ENCODE results near the gene LASP1. TPM values are rescaled to one million over a fixed set of nuclear protein-coding genes. Genes with fewer than 3 reads are reported as not detected.

The LASP1 gene
- total RNA-seq, 1 donor from 2014 or later = 127 TPM

- ATAC-seq = peak; percentile 35
- peak; percentile 80 for DNase-seq (ENCODE audit: low spot score)
- intact Hi-C loops (cut with DNase I) = loop anchor here (5.0 kb wide), 1 partner anchor 99 kb away; the partner anchor contains the start of gene FBXO47
These were observed 1.7 kb upstream of the LASP1 start for GRCh38 chr17:38867968-38868816.

GRCh38 chr17:38868817-38869525, 887 bp upstream of the LASP1 start:
- peak; percentile 85 for ATAC-seq
- DNase-seq (ENCODE audit: low spot score) = peak; percentile 96
- intact Hi-C loops (cut with DNase I) = loop anchor here (5.0 kb wide), 1 partner anchor 98 kb away; the partner anchor contains the start of gene FBXO47

- DNase-seq (ENCODE audit: low spot score) (peak; percentile 90), ATAC-seq (peak; percentile 73)
- intact Hi-C loops (cut with DNase I) = loop anchor here (10.0 kb wide), 1 partner anchor 284 kb away; the partner anchor contains the start of gene PLXDC1
These were observed 654 bp downstream of the LASP1 start for GRCh38 chr17:38870259-38871165.

GRCh38 chr17:38871247-38872015, 1.6 kb downstream of the LASP1 start:
- intact Hi-C loops (cut with DNase I) = loop anchor here (10.0 kb wide), 1 partner anchor 283 kb away; the partner anchor contains the start of gene PLXDC1

GRCh38 chr17:38872027-38872511, 2.2 kb downstream of the LASP1 start:
- intact Hi-C loops (cut with DNase I) = loop anchor here (10.0 kb wide), 1 partner anchor 283 kb away; the partner anchor contains the start of gene PLXDC1
- DNase-seq (ENCODE audit: low spot score) (no peak), ATAC-seq (no peak)

More at GRCh38 chr17:38871247-38872015, 1.6 kb downstream of the LASP1 start:
- ATAC-seq = peak; percentile 4
- peak; percentile 82 for DNase-seq (ENCODE audit: low spot score)

GRCh38 chr17:38872671-38873385, 3.0 kb downstream of the LASP1 start:
- intact Hi-C loops (cut with DNase I) = loop anchor here (10.0 kb wide), 1 partner anchor 282 kb away; the partner anchor contains the start of gene PLXDC1
- ATAC-seq (no peak), DNase-seq (ENCODE audit: low spot score) (no peak)

GRCh38 chr17:38873640-38874380, 4.0 kb downstream of the LASP1 start:
- intact Hi-C loops (cut with DNase I) = loop anchor here (10.0 kb wide), 1 partner anchor 281 kb away; the partner anchor contains the start of gene PLXDC1
- no peak for ATAC-seq
- no peak for DNase-seq (ENCODE audit: low spot score)

- intact Hi-C loops (cut with DNase I) = loop anchor here (10.0 kb wide), 1 partner anchor 280 kb away; the partner anchor contains the start of gene PLXDC1
- ATAC-seq = no peak
- peak; percentile 74 for DNase-seq (ENCODE audit: low spot score)
These were observed 4.9 kb downstream of the LASP1 start for GRCh38 chr17:38874505-38875400.

GRCh38 chr17:38875477-38876075, 5.7 kb downstream of the LASP1 start:
- ATAC-seq (no peak), DNase-seq (ENCODE audit: low spot score) (no peak)
- intact Hi-C loops (cut with DNase I) = loop anchor here (10.0 kb wide), 1 partner anchor 279 kb away; the partner anchor contains the start of gene PLXDC1

- no peak for DNase-seq (ENCODE audit: low spot score)
- intact Hi-C loops (cut with DNase I) = loop anchor here (10.0 kb wide), 1 partner anchor 278 kb away; the partner anchor contains the start of gene PLXDC1
- ATAC-seq = no peak
These were observed 7.4 kb downstream of the LASP1 start for GRCh38 chr17:38877130-38877851.

- DNase-seq (ENCODE audit: low spot score) (peak; percentile 76), ATAC-seq (peak; percentile 38)
- intact Hi-C loops (cut with DNase I) = loop anchor here (10.0 kb wide), 1 partner anchor 275 kb away; the partner anchor contains the start of gene PLXDC1
These were observed 10.2 kb downstream of the LASP1 start for GRCh38 chr17:38879878-38880665.

GRCh38 chr17:38881600-38882191, 11.8 kb downstream of the LASP1 start:
- peak; percentile 78 for ATAC-seq
- DNase-seq (ENCODE audit: low spot score) = peak; percentile 90
- intact Hi-C loops (cut with DNase I) = no loop called here

- ATAC-seq (no peak), DNase-seq (ENCODE audit: low spot score) (no peak)
- intact Hi-C loops (cut with DNase I) = no loop called here
These were observed 13.0 kb downstream of the LASP1 start for GRCh38 chr17:38882870-38883269.
